Skeletal muscle satellite cell (primary cell): ENCODE results near the gene CALN1.
"Not testable (repeated sequence)": the region's sequence is repeated elsewhere in the genome, so short reads cannot be mapped to it uniquely, and the experiment has no call there.

ENCODE experiments used
- H3K27me3 ChIP-seq: 2 replicates; pipeline ENCODE4 v1.7.0; 2013; ENCODE audit warnings: low read length; ENCODE audit not compliant: control insufficient read depth, insufficient read depth
- H3K36me3 ChIP-seq: 2 replicates; pipeline ENCODE4 v1.7.0; 2013; ENCODE audit warnings: mild to moderate bottlenecking, control low read depth, low read length; ENCODE audit not compliant: insufficient read depth
- H3K4me1 ChIP-seq: 2 replicates; pipeline ENCODE4 v1.7.0; 2013; ENCODE audit warnings: low read length; ENCODE audit not compliant: control insufficient read depth, insufficient read depth
- H3K4me2 ChIP-seq: 2 replicates; pipeline ENCODE4 v1.7.0; 2013; ENCODE audit warnings: mild to moderate bottlenecking, low read length
- H3K4me3 ChIP-seq: 2 replicates; pipeline ENCODE4 v1.7.0; 2013; ENCODE audit warnings: low read length
- H3K9ac ChIP-seq: 2 replicates; pipeline ENCODE4 v1.7.0; 2013; ENCODE audit warnings: mild to moderate bottlenecking, low read depth, low read length, moderate library complexity
- H3K9me3 ChIP-seq: replicated peaks from 2 replicates; pipeline ENCODE4 v1.7.0; 2013; ENCODE audit warnings: mild to moderate bottlenecking, control low read depth, low read length

CALN1 gene

DNA sequence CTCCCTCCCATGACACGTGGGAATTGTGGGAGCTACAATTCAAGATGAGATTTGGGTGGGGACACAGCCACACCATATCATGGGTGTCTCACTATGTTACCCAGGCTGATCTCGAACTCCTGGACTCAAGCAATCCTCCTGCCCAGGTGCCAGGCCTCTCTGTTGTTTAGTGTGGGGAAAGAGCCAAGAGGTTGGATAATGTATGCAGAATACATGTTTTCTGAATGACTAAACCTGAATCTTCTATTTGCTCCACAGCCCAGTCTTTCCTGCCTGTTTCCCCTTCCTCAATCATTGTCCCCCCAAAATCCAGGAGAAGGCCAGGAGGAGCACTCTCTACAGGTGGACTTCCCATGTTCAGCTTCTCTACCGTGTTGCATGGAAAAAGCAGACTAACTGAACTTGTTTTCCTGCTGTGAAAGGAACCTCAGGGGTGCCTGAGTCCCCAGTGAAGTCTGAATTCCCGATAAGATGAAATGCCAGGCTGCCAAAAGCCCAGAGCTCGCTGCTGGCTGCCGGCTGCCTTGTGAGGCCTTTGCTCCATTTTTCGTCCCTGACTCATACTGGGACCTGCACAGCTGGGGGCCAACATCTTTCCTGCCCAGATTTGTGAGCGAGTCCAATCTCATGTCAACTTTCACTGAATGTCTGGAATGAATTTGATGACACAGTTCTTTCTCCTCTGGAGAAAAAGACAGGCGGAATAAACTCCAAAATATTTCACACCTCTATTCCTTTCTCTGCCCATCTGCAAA is 588.0 kb downstream of the CALN1 start:
- Histone ChIP-seq H3K9ac (no peak overlapping the region), H3K9me3 (peaks cover 2% of the 10 kb centered on the region), H3K36me3 (no peaks in the 10 kb centered on the region), H3K27me3 (no peaks in the 10 kb centered on the region), H3K4me3 (no peak overlapping the region), H3K4me1 (no peaks in the 10 kb centered on the region), H3K4me2 (no peak overlapping the region)

- not testable (repeated sequence) for H3K9me3 ChIP-seq, H3K36me3 ChIP-seq, H3K9ac ChIP-seq, H3K4me1 ChIP-seq, H3K27me3 ChIP-seq, H3K4me3 ChIP-seq, H3K4me2 ChIP-seq
Observed at GRCh38 chr7:71822406-71822805, 589.7 kb downstream of the CALN1 start.

DNA sequence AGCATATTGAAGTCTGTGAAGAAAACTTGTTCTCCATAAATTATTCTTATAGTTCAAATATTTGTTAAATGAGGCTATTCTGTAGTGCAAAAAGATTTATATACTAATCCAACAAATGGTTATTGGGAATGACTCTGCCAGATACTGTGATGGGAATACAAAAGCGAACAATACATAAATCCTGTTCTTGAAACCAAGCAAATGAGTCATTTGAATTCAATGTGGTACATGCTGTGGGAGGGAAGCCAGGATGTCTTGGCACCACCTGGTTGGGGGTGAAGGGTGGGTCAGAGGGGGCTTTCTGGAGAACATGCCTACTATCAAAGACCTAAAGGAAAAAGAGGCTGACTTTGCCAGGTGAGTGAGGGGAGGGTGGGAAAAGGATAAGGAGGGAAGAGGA is 594.2 kb downstream of the CALN1 start:
- Histone ChIP-seq H3K9ac (no peak overlapping the region), H3K36me3 (no peaks in the 10 kb centered on the region), H3K9me3 (no peaks in the 10 kb centered on the region), H3K4me2 (no peak overlapping the region), H3K4me1 (no peaks in the 10 kb centered on the region), H3K4me3 (no peak overlapping the region), H3K27me3 (no peaks in the 10 kb centered on the region)

- Histone ChIP-seq H3K9ac (no peak overlapping the region), H3K4me1 (no peaks in the 10 kb centered on the region), H3K36me3 (no peaks in the 10 kb centered on the region), H3K4me3 (no peak overlapping the region), H3K4me2 (no peak overlapping the region), H3K9me3 (peaks cover 9% of the 10 kb centered on the region), H3K27me3 (no peaks in the 10 kb centered on the region)
Observed at GRCh38 chr7:71808115-71808514, 604.0 kb downstream of the CALN1 start.

GRCh38 chr7:71804256-71804655 is 607.9 kb downstream of the CALN1 start:
- Histone ChIP-seq H3K27me3 (no peaks in the 10 kb centered on the region), H3K9me3 (peaks cover 9% of the 10 kb centered on the region), H3K36me3 (no peaks in the 10 kb centered on the region), H3K4me1 (no peaks in the 10 kb centered on the region), H3K4me3 (no peak overlapping the region), H3K9ac (no peak overlapping the region), H3K4me2 (no peak overlapping the region)

- Histone ChIP-seq H3K4me3 (no peak overlapping the region), H3K36me3 (no peaks in the 10 kb centered on the region)
Observed at GRCh38 chr7:71801976-71802375, 610.2 kb downstream of the CALN1 start.

GRCh38 chr7:71800321-71800720 is 611.8 kb downstream of the CALN1 start:
- Histone ChIP-seq H3K9ac (no peak overlapping the region), H3K4me2 (no peak overlapping the region), H3K4me3 (no peak overlapping the region), H3K36me3 (no peaks in the 10 kb centered on the region), H3K9me3 (no peaks in the 10 kb centered on the region), H3K27me3 (no peaks in the 10 kb centered on the region), H3K4me1 (no peaks in the 10 kb centered on the region)

More at GRCh38 chr7:71801976-71802375, 610.2 kb downstream of the CALN1 start:
- H3K9me3 ChIP-seq: peaks cover 4% of the 10 kb centered on the region
- H3K4me2 ChIP-seq: no peak overlapping the region
- no peak overlapping the region for H3K9ac ChIP-seq
- no peaks in the 10 kb centered on the region for H3K4me1 ChIP-seq
- H3K27me3 ChIP-seq: no peaks in the 10 kb centered on the region

GRCh38 chr7:71795410-71795809 is 616.7 kb downstream of the CALN1 start:
- no peaks in the 10 kb centered on the region for H3K27me3 ChIP-seq
- H3K9me3 ChIP-seq: no peaks in the 10 kb centered on the region
- no peaks in the 10 kb centered on the region for H3K36me3 ChIP-seq
- no peaks in the 10 kb centered on the region for H3K4me1 ChIP-seq
- no peak overlapping the region for H3K4me3 ChIP-seq
- no peak overlapping the region for H3K4me2 ChIP-seq
- H3K9ac ChIP-seq: no peak overlapping the region

GRCh38 chr7:71793251-71793650 is 618.9 kb downstream of the CALN1 start:
- Histone ChIP-seq H3K4me3 (no peak overlapping the region), H3K9ac (no peak overlapping the region), H3K36me3 (no peaks in the 10 kb centered on the region), H3K9me3 (no peaks in the 10 kb centered on the region), H3K27me3 (no peaks in the 10 kb centered on the region), H3K4me2 (no peak overlapping the region), H3K4me1 (no peaks in the 10 kb centered on the region)

DNA sequence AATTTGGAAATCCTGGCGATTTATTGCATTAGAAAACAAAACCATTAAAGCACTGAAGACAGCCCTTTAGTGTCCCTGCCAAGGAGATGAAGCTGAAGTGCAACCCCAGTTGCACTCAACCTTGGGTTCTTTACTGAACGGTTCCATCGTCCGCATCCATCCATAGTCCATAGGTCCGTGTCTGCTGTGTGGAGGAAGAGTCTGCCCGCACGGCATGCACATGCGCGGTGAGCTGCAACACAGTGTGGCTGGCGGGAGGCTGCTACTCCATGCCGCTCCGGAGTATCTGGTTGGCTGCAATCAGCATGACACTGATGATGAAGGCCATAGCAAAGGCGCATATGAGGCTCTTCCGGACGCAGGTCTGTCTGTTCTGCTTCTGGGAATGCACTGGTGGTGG is 624.6 kb downstream of the CALN1 start:
- Histone ChIP-seq H3K4me1 (no peaks in the 10 kb centered on the region), H3K9me3 (peaks cover 11% of the 10 kb centered on the region), H3K9ac (no peak overlapping the region), H3K4me2 (no peak overlapping the region), H3K4me3 (no peak overlapping the region), H3K36me3 (no peaks in the 10 kb centered on the region), H3K27me3 (no peaks in the 10 kb centered on the region)

DNA sequence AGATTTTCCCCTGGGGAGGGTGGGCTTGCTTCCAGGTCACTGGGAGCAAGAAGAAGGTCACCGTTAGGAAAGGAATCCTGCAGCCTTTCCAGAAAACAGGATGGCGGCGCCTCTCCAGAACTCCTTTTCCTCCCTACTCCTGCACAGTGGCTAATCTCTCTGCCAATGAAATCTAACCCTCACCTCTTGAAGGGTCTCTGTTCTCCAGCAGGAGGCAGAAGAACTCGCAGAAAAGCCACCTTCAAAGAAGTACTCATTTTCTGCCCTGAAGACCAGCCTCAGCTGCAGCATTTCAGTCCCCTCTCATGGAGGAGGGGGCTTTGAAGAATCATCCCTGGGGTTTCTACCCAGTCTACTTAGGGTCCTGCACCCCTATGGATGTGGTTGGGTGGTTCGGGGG is 626.9 kb downstream of the CALN1 start:
- Histone ChIP-seq H3K9me3 (peaks cover 16% of the 10 kb centered on the region), H3K9ac (no peak overlapping the region), H3K4me2 (no peak overlapping the region), H3K4me1 (no peaks in the 10 kb centered on the region), H3K4me3 (no peak overlapping the region), H3K36me3 (no peaks in the 10 kb centered on the region), H3K27me3 (no peaks in the 10 kb centered on the region)

DNA sequence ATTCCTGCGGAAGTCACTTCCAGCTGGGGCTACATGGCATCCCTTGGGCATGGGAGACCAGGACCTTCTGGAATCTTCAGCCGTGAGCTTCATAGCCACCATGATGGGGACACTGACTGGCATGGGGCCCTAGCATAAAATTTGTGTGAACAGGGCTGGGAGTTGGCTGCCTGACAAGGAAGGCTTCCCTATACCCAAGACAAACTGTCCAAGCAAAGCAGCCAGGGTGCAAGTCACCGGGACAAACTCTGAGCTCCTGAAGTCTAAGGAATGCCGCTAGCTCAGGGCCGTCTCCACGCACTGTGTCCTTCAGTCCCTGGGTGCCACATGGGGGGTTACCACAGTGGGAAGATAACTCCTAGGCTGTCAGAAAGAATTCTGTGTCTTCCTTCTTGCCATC is 627.4 kb downstream of the CALN1 start:
- no peak overlapping the region for H3K9ac ChIP-seq
- H3K9me3 ChIP-seq: peaks cover 16% of the 10 kb centered on the region
- H3K36me3 ChIP-seq: no peaks in the 10 kb centered on the region
- H3K4me1 ChIP-seq: no peaks in the 10 kb centered on the region
- H3K4me3 ChIP-seq: no peak overlapping the region
- H3K4me2 ChIP-seq: no peak overlapping the region
- no peaks in the 10 kb centered on the region for H3K27me3 ChIP-seq
